DMS153 treated with DMSO at 0.1 percent for 48 hours (cell line): Measurements from ENCODE around the gene AK6.
"Not testable (repeated sequence)": the region's sequence is repeated elsewhere in the genome, so short reads cannot be mapped to it uniquely, and the experiment has no call there.

Experiments used
- DNase-seq: peaks from one replicate; lab custom pipeline; 2025; ENCODE audit not compliant: unreplicated experiment; lab: John Stamatoyannopoulos, UW

The AK6 gene

DNA sequence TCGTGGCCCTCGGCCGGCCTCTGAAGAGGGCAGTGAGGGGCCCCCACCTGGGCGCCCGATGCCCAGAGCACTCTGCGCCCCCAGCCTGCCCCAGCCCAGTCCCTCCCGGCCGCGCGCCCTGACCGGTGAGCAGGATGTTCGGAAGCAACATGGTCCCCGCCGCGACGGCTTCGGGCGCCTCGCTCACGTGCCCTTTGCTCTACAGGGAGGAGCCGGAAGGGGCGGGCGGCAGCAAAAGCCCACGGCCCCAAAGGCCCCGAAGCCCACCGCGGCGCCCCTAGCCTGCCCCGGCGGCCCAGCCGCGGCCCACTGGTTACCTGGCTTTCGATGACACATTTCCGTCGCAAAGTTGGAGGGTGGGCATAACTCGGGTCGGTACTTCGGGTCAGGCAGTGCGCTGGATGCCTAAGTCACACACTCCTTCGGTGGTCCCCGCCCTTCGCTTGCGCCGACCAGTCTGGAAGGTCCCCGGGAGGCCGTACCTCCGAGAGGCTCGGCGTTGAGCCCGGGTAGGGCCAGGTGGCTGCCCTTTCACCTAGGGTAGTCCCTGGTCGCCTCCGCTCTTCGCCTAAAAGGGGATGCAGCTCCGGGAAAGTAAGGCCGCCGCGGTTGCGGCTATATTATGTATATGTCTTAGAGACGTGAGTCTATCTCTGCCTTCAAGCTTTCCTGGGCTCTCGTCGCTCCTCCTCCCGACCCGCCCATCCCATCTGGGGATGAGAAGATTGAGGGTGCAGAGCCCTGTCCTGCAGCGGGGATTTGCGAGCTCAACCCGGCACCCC is at the start of gene AK6, which contains the start of the genes RAD17 and TAF9:
Gene AK6, minus strand, starts transcription at position 181 of the 782 bp plus-strand sequence. Its CDS starts 30 bp downstream, at position 151.
Gene RAD17, plus strand, starts transcription at position 479 of the 782 bp plus-strand sequence. CDS start 2,391 bp downstream, outside the sequence.
Gene TAF9, minus strand, starts transcription at position 181 of the 782 bp plus-strand sequence. CDS start 3,783 bp downstream, outside the sequence.
- peak; percentile 39 for DNase-seq

GRCh38 chr5:69418554-69418953 is 49.2 kb upstream of the AK6 start:
- DNase-seq: no peak

GRCh38 chr5:69416699-69417098 is 47.4 kb upstream of the AK6 start:
- DNase-seq: no peak

- no peak for DNase-seq
These were observed 46.9 kb upstream of the AK6 start for GRCh38 chr5:69416180-69416579.

DNA sequence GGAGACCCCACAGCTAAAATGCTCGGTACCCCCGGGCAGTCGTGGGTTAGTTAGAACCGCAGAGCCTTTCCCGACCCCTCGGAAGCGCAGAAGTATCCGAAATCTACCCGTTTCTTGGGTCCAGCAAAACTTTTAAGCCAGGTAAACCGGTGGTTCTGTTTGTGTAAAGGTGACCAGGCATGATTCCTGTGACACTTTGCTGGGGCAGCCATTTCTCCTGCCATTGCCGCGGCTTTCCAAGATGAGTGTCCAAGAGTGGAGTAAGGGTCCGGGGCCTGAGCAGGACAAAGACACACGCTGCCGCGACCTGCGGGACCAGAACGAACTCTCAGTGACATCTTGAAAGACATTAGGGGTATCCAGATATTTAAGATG is 46.3 kb upstream of the AK6 start:
- DNase-seq: no peak

GRCh38 chr5:69414885-69415583 is 45.7 kb upstream of the AK6 start, which contains the start of gene MARVELD2:
TSS of gene MARVELD2 (plus strand) at chr5:69415116. CDS start at chr5:69419386, 4,270 bp downstream.
- peak; percentile 82 for DNase-seq

DNA sequence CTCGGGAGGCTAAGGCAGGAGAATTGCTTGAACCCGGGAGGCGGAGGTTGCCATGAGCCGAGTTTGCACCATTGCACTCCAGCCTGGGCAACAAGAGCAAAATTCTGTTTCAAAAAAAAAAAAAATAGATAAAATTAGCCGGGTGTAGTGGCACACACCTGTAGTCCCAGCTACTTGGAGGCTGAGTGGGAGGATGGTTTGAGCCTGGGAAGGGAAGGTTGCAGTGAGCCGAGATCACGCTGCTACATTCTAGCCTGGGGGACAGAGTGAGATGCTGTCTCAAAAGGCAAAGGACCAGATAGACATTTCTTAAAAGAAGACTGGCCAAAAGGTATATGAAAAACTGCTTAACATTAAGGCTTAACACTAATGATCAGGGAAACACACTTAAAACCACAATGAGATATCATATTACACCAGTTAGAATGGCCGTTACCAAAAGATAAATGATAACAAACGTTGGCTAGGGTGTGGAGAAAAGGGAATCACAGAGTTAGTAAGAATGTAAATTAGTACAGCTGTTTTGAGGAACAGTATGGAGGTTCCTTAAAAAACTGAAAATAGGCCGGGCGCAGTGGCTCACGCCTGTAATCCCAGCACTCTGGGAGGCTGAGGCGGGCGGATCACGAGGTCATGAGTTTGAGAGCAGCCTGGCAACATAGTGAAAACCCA is 35.5 kb upstream of the AK6 start:
- DNase-seq: no peak

DNA sequence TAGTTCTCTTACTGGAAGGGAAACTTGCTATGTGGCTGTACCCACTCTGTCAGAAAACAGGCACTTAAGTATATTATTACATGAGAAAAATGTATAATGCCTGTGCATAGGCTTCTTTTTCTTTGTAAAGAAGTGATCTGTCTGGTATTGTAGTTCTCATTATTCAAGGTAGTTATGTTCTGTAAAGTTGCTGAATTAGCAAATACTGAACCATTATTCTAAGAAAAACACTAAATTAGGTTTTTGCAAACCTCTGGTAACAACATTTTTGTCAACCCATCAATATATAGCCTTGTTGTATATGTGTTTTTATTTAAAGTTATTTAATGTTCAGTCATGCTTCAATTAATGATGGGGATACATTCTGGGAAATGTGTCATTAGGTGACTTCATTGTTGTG is 9.1 kb upstream of the AK6 start:
- DNase-seq: no peak

GRCh38 chr5:69374911-69375446 is 5.7 kb upstream of the AK6 start:
- no peak for DNase-seq

GRCh38 chr5:69372394-69372793 is 3.1 kb upstream of the AK6 start:
- no peak for DNase-seq

- not testable (repeated sequence) for DNase-seq
These were observed 1.0 kb upstream of the AK6 start for GRCh38 chr5:69370335-69370734.

DNA sequence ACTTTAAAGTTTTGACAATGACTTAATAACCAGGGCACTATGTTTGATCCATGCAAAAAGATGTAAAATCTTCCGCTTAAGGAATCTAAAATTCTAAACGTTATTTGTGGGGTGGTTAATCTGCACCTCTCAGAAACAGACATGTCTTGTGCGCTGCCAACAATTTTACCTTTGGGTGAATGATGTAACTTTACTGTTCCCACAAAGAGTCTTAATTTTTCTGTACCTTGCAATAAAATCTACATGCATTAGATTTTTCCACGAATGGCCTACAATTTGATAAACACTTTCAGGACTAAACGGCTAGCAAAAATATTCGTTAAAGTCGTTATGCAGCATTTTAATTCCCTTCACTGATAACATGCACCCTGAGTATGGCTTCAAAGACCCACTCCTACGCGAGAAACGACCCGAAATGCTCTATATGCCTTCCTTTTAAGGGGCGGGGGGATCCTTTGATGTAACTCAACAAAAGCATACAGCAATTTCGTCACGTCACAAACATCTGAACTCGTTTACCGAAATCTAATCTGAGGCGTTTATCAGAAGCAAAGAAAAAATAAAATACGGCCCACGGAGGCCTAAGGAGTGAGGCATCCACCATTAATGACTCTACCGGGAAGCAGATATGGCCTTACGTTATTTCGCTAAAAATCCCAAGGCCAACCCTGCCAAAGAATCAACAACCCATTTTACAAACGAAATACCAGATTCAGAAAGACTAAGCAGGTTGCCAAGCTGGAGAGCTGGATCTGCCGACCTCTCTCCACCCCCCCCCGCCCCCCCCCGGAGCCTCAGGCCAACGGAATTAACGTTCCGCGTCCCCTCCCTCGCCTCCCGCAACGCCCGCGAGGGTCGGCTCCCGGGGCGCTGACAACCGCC is 621 bp downstream of the AK6 start:
- no peak for DNase-seq

DNA sequence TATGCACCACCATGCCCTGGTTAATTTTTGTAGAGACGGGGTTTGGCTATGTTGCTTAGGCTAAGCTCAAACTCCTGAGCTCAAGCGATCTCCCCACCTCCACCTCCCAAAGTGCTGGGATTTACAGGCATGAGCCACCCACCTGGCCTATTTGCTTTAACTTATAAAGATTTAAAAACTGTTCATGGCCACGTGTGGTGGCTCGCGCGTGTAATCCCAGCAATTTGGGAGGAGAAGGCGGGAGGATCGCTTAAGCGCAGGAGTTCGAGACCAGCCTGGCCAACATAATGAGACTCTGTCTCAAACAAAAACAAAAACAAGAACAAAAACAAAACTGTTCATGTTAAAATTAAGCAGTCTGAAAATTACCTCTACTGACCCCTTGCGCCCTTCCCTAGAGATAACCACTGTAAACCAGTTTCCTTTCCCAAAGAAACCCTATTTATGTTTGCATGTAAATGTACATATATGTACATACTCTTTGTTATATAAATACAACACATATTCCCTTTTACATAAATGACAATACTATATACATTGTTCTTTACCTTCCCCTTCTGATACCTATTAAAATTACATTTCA is 1.5 kb downstream of the AK6 start:
- no peak for DNase-seq

GRCh38 chr5:69364850-69365249 is 4.5 kb downstream of the AK6 start:
- no peak for DNase-seq

- DNase-seq: no peak
These were observed 4.9 kb downstream of the AK6 start for GRCh38 chr5:69364414-69364813.

GRCh38 chr5:69360442-69360841 is 8.9 kb downstream of the AK6 start:
- no peak for DNase-seq

GRCh38 chr5:69359699-69360098 is 9.6 kb downstream of the AK6 start:
- no peak for DNase-seq

DNA sequence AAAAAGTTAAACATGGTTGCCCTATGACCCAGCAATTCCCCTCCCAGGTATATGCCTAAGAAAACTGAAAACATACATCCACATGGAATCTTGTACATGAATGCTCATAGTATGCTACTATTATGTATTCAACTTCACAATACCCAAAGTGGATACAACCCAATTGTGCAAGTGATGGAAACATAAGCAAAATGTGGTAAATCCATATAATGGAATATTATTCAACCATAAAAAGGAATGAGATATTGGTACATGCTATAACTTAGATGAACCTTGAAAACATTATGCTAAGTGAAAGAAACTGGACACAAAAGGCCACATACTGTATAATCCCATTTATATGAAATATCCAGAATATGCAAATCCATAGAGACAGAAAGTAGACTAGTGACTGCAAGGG is 18.7 kb downstream of the AK6 start:
- no peak for DNase-seq

GRCh38 chr5:69343083-69343482 is 26.2 kb downstream of the AK6 start:
- no peak for DNase-seq
